ENCODE results near the gene ATG4A.
A peak's percentile ranks its signal among the peaks of the same experiment; 100 is the strongest.

Gene ATG4A, protein sequence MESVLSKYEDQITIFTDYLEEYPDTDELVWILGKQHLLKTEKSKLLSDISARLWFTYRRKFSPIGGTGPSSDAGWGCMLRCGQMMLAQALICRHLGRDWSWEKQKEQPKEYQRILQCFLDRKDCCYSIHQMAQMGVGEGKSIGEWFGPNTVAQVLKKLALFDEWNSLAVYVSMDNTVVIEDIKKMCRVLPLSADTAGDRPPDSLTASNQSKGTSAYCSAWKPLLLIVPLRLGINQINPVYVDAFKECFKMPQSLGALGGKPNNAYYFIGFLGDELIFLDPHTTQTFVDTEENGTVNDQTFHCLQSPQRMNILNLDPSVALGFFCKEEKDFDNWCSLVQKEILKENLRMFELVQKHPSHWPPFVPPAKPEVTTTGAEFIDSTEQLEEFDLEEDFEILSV

DNA sequence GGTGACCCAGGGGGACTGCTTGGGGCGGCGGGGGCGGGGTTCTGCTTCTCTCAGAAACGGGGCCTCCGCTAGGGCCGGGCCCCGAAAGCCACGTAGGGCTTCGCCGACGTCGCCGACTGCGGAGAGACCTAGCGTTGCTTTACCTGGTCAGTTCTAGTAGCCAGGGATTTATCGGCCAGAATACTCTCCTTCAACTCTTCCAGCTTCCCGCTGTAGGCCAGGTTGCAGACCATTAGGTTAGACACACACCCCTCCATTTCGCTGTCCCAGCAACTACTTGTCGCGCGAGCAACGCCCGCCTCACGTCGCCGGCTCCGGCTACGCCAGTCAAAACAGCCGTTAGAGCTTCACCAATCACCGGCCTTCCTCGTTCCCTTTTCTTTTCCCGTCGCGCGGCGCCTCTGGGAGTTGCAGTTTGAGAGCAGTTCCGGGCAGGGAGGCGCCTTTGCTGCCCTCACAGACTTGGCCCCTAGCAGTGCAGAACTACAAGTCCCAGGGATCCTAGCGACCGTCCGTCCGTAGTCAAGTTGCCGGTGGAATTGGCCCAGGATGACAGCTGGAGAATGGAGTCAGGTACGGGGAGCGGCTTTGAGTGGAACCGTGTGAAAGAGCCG is at the start of gene ATG4A, which contains the start of gene PSMD10:
Gene ATG4A (plus strand): TSS at position 515 of the 614 bp plus-strand sequence. CDS start 49 bp downstream, at position 564.
Gene PSMD10 (minus strand): TSS at position 279 of the 614 bp plus-strand sequence. CDS start 22 bp downstream, at position 257.
- DNase-seq (ENCODE audit: low read depth in 2 of 2), result peak; percentile 74 to 79

DNA sequence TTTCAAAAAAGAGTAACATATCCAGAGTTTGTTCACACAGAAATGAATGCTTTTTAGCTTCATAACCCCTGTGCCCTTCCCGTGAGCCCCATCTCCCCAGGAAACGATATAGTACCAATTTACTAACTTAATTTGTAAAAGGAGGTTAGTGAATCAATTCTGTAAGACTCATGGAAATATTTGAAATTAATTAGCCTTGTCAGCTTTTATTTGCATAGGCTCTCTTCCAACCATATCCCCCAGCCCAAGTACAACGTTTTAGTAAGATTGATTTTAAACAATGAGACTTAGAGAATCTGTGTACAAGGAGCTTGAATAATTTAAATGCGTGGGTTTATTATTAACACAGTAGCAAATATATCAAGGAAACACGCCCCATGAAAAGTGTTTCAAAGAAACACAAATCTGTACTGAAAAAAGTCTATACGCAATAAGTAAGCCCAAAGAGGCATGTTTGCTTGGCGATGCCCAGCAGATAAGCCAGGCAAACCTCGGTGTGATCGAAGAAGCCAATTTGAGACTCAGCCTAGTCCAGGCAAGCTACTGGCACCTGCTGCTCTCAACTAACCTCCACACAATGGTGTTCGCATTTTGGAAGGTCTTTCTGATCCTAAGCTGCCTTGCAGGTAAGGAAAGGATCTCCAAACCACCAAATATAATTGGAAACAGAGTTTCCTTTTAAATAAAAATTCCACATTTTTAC is 46.9 kb upstream of the ATG4A start, which contains the start of gene VSIG1:
Gene VSIG1 (plus strand): TSS at position 512 of the 703 bp plus-strand sequence. CDS start 66 bp downstream, at position 578.
- no peak for DNase-seq (ENCODE audit: low read depth in 2 of 2)

DNA sequence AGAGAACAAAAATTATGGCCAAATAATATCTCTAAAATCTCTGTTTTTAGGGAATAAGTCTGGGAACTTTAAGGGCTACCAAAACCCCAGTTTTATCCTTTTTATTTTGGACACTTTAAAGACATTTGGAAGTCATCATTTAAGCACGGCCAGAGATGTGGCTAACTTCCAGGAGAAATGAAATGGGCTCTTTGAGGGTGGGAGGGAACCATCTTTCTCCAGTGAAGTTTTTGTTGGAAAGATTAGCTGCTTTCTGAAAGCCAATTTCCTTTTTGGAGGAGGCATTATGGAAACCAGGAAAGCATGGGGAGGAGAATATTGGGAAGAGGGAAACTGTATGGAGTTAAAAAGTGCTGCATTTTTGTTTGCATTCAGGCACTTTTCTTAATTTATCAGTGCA is 41.9 kb upstream of the ATG4A start:
- no peak for DNase-seq (ENCODE audit: low read depth in 2 of 2)

GRCh38 chrX:108053218-108053617 is 38.4 kb upstream of the ATG4A start:
- DNase-seq (ENCODE audit: low read depth in 2 of 2), result no peak

DNA sequence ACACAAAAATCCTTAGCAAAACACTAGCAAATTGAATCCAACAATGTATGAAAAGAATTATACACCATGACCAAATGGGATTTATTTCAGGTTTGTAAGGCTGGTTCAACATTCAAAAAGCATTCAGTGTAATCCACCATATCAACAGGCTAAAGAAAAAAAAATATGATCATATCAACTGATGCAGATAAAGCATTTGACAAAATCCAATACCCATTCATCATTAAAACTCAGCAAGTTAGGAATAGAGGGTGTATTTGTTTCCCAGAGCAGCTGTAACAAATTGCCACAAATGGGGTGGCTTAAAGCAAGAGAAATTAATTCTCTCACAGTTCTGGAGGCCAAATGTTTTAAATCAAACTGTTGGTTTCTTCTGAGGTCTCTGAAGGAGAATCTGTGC is 36.0 kb upstream of the ATG4A start:
- DNase-seq (ENCODE audit: low read depth in 2 of 2), result no peak

GRCh38 chrX:108059801-108060200 is 31.8 kb upstream of the ATG4A start:
- no peak for DNase-seq (ENCODE audit: low read depth in 2 of 2)

DNA sequence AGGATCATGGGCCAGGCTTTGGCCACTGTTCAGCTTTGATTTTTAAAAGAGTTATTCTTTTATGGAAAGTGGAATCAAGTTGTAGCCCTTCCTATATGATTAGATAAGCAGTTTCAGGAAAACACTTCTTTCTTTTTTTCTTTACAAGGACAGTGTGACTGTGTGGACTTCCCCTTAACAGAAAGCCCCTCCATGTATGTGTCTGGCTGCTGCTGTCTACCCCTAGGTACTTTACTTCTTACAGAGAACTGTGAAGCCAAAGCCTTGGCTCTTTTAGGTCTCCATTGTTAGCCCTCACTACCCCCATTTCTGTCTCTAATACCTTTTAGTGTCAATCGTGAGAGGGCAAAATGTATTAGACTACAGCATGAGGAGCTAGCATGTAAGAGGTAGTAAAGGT is 27.6 kb upstream of the ATG4A start:
- DNase-seq (ENCODE audit: low read depth in 2 of 2), result no peak

- DNase-seq (ENCODE audit: low read depth in 2 of 2), result no peak
These were observed 27.0 kb upstream of the ATG4A start for GRCh38 chrX:108064613-108065012.

- DNase-seq (ENCODE audit: low read depth in 2 of 2), result no peak
These were observed 23.5 kb upstream of the ATG4A start for GRCh38 chrX:108068121-108068520.

DNA sequence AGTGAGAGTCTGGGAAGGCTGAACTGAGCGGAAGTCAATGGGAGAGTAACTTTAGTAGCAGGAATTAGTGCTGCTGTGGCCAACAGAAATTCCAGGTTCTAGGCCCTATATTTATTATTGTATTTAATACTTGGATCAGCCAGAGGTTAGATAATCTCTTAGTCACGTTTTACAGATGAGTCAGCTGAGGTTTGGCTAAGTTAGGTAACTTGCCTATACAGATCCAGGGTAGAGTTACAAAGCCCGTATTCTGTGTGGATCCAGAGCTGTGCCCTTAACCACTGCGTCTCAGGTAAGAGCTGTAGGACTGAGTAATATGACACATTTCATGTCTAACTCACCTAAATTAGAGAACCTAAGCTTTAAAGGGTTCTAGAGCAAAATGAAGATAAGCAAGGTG is 20.7 kb upstream of the ATG4A start:
- DNase-seq (ENCODE audit: low read depth in 2 of 2), result no peak

DNA sequence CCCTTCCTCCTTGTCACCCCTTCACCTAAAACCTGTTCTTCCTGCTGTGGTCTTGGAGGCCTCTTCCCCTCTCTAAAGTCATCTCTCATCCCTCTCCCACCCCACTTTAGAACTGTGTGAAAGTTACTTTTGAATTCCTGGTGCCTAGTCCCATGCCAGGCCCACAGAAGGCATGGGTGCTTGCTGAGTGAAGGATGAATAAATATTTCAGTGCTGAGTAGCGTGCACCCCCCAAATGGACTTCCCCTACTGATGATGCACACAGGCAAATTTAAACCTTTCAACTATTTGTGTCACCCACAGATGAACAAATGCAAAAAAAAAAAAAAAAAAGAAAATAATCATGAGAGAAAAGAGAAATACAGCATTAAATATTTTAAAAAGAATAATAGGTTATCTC is 20.0 kb upstream of the ATG4A start:
- DNase-seq (ENCODE audit: low read depth in 2 of 2), result no peak

DNA sequence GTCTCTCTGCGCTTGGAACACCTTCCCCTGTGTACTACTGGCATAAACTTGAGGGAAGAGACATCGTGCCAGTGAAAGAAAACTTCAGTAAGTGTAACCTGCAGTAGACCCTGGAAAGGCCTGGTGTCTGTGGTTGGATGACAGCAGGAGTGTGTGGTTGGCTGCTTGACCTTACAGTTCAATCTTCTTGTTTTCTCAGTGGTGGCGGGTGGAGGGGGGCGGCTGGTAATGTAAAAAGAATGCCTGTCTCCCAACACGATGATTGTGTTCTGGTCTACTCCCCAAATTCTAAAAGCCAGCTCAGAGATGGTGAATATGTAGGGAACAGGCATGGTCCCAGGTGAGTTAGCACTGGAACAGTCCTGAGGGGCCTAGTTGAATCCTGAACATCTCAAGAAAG is 18.8 kb upstream of the ATG4A start:
- no peak for DNase-seq (ENCODE audit: low read depth in 2 of 2)

- DNase-seq (ENCODE audit: low read depth in 2 of 2), result no peak
These were observed 10.5 kb upstream of the ATG4A start for GRCh38 chrX:108081110-108081509.

DNA sequence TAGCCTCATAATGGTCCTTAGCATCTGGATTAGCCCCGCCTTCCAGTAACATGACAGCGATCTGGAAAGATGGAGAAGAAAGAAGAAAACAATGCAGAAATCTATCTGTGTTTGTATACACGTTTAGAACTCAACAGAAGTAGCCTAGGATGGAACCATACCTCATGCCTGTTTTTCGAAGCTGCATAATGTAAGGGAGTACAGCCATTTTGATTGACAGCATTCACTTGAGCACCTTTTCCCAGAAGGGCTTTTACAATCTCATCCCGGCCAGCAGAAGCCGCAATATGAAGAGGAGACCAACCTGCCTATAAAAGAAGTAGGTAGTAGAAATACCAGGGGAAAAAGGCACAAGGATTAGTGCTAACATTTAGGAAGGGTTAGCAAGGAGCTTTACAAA is 3.8 kb upstream of the ATG4A start:
- DNase-seq (ENCODE audit: low read depth in 2 of 2), result no peak

- DNase-seq (ENCODE audit: low read depth in 2 of 2), result no peak
These were observed 3.1 kb upstream of the ATG4A start for GRCh38 chrX:108088511-108088910.

GRCh38 chrX:108090491-108091263 is 901 bp upstream of the ATG4A start:
- DNase-seq (ENCODE audit: low read depth in 2 of 2), result no peak

DNA sequence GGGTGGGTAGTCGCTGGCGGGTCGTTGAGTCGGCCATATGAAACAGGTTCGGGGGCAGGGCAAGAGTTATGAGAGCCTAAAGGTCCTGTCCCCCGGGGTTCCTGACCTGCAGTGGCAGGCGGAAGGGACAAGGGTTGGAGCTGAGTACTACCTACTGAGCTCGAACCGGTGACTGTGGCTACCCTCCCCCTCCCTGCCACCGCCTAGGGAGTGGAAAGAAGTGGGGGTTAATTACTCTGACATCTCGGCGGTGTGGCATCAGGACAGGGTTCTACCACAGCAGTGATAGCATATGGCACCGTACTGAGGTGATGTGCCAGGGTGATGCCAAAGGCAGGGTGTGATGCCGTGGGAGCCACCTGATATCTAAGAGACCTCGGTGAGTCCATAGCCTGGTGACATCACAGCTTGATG is 307 bp downstream of the ATG4A start:
- peak in 1 of 2 donors; percentile 4 for DNase-seq (ENCODE audit: low read depth in 2 of 2)

GRCh38 chrX:108097380-108097779 is 5.8 kb downstream of the ATG4A start:
- DNase-seq (ENCODE audit: low read depth in 2 of 2), result no peak

DNA sequence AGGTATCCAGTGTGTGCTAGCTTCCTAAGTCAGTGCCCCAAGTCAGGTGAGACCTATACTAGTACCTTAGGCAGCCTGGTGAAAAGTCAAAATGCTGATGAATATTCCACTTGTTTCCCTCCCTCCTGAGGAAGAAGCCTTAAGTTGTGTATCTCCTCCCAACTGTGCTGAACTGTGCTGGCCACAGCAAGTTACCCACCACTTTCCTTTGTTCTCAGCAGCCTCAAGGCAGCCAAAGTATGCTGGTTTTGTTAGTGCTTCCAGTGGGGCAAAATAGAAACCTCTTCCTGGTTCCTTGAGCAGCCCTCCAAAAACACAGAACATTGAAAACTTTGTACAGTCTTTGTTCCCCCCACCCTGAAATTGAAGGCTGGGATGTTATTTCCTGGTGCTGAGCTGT is 13.9 kb downstream of the ATG4A start:
- DNase-seq (ENCODE audit: low read depth in 2 of 2), result no peak

GRCh38 chrX:108114541-108114940 is 23.0 kb downstream of the ATG4A start:
- no peak for DNase-seq (ENCODE audit: low read depth in 2 of 2)

GRCh38 chrX:108117988-108118387 is 26.4 kb downstream of the ATG4A start:
- no peak for DNase-seq (ENCODE audit: low read depth in 2 of 2)

DNA sequence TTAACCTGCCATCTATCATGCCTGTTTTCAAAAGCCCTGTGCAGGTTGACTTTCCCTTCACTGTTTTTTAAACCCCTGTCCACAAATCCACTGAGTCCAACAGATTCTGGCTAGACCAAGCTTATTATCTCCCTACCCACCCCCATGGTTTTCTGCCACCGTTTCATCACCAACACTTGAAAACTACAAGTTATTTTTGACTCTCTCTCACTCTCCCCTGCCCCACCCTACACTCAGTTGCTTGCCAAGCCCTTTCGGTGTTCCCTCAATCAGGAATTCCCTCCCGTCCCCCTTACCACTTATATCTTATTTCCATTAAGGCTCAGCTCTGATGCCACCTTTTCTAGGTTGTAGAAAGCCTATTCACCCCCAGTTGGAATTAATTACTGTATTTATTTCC is 29.7 kb downstream of the ATG4A start:
- no peak for DNase-seq (ENCODE audit: low read depth in 2 of 2)

Measured in stimulated activated CD8-positive, alpha-beta memory T cell treated with anti-CD3 and anti-CD28 coated beads, Interleukin-15, amount 100 ng/mL, for 4 hours (primary cell).